H9 (cell line): ENCODE data around the gene TMEM156. TPM values are rescaled to one million over a fixed set of nuclear protein-coding genes. Genes with fewer than 3 reads are reported as not detected.

ENCODE experiments used
- DNase-seq: peaks from one replicate; pipeline ENCODE4 v3.0.0-alpha.2; 2017
- H2AFZ ChIP-seq: one replicate; pipeline ENCODE4 v1.6.1; 2013; ENCODE audit warnings: mild to moderate bottlenecking, low read length, control low read depth, moderate library complexity
- H2AK5ac ChIP-seq: 2 replicates; pipeline ENCODE4 v1.6.1; 2013; ENCODE audit warnings: low read length, control low read depth, mixed read lengths; ENCODE audit not compliant: insufficient read length
- H2BK120ac ChIP-seq: one replicate; pipeline ENCODE4 v1.6.1; 2013; ENCODE audit warnings: low read depth, mild to moderate bottlenecking, low read length, control low read depth, inconsistent platforms; ENCODE audit not compliant: poor library complexity, severe bottlenecking
- H2BK12ac ChIP-seq: 2 replicates; pipeline ENCODE4 v1.6.1; 2013; ENCODE audit warnings: low read length, control low read depth, mixed read lengths, low read depth; ENCODE audit not compliant: insufficient read length
- H2BK15ac ChIP-seq: 2 replicates; pipeline ENCODE4 v1.6.1; 2013; ENCODE audit warnings: low read depth, low read length, control low read depth
- H2BK20ac ChIP-seq: one replicate; pipeline ENCODE4 v1.6.1; 2013; ENCODE audit warnings: low read depth, mild to moderate bottlenecking, low read length, control low read depth, inconsistent platforms; ENCODE audit not compliant: poor library complexity, severe bottlenecking
- H2BK5ac ChIP-seq: 2 replicates; pipeline ENCODE4 v1.6.1; 2013; ENCODE audit warnings: low read length, control low read depth, mixed read lengths; ENCODE audit not compliant: insufficient read length
- H3K14ac ChIP-seq: 2 replicates; pipeline ENCODE4 v1.6.1; 2013; ENCODE audit warnings: low read length, control low read depth; ENCODE audit not compliant: insufficient read depth
- H3K18ac ChIP-seq: 2 replicates; pipeline ENCODE4 v1.6.1; 2013; ENCODE audit warnings: low read depth, mild to moderate bottlenecking, mixed read lengths, low read length, control low read depth; ENCODE audit not compliant: insufficient read length
- H3K23ac ChIP-seq: 2 replicates; pipeline ENCODE4 v1.6.1; 2013; ENCODE audit warnings: low read length, control low read depth, mixed read lengths, low read depth; ENCODE audit not compliant: insufficient read length
- H3K23me2 ChIP-seq: 2 replicates; pipeline ENCODE4 v1.6.1; 2013; ENCODE audit warnings: low read depth, mild to moderate bottlenecking, mixed read lengths, low read length, control low read depth; ENCODE audit not compliant: insufficient read length, poor library complexity, severe bottlenecking
- H3K27ac ChIP-seq: 2 replicates; pipeline ENCODE4 v1.5.1; 2013; ENCODE audit warnings: low read length, control low read depth, mixed read lengths, low read depth; ENCODE audit not compliant: insufficient read length
- H3K27me3 ChIP-seq: 2 replicates; pipeline ENCODE4 v1.6.1; 2013; ENCODE audit warnings: low read length, control low read depth, inconsistent platforms; ENCODE audit not compliant: insufficient read depth
- H3K4ac ChIP-seq: 2 replicates; pipeline ENCODE4 v1.6.1; 2013; ENCODE audit warnings: low read depth, mild to moderate bottlenecking, control low read depth, inconsistent platforms, low read length, moderate library complexity
- H3K4me1 ChIP-seq: 2 replicates; pipeline ENCODE4 v1.6.1; 2013; ENCODE audit warnings: low read length, control low read depth, inconsistent platforms; ENCODE audit not compliant: insufficient read depth
- H3K4me2 ChIP-seq: 2 replicates; pipeline ENCODE4 v1.6.1; 2013; ENCODE audit warnings: low read length, control low read depth, mixed read lengths; ENCODE audit not compliant: insufficient read length, insufficient read depth
- H3K56ac ChIP-seq: 2 replicates; pipeline ENCODE4 v1.6.1; 2013; ENCODE audit warnings: low read depth, mild to moderate bottlenecking, mixed read lengths, low read length, control low read depth; ENCODE audit not compliant: insufficient read length
- H3K79me1 ChIP-seq: 2 replicates; pipeline ENCODE4 v1.6.1; 2013; ENCODE audit warnings: low read depth, mild to moderate bottlenecking, moderate library complexity, low read length, control low read depth, inconsistent platforms; ENCODE audit not compliant: insufficient read depth, poor library complexity, severe bottlenecking
- H3K79me2 ChIP-seq: 2 replicates; pipeline ENCODE4 v1.6.1; 2013; ENCODE audit warnings: low read length, control low read depth, inconsistent platforms; ENCODE audit not compliant: insufficient read depth
- H3K9ac ChIP-seq: 2 replicates; pipeline ENCODE4 v1.6.1; 2013; ENCODE audit warnings: low read length, control low read depth, mixed read lengths; ENCODE audit not compliant: insufficient read length; ENCODE audit errors: extremely low read depth
- H3K9me3 ChIP-seq: one replicate; pipeline ENCODE4 v1.6.1; 2013; ENCODE audit warnings: low read depth, low read length, inconsistent platforms; ENCODE audit not compliant: control insufficient read depth
- H3T11ph ChIP-seq: one replicate; pipeline ENCODE4 v1.6.1; 2013; ENCODE audit warnings: mild to moderate bottlenecking, low read length, control low read depth, inconsistent platforms
- H4K20me1 ChIP-seq: one replicate; pipeline ENCODE4 v1.6.1; 2013; ENCODE audit not compliant: control insufficient read depth, insufficient read length, insufficient read depth
- H4K5ac ChIP-seq: 2 replicates; pipeline ENCODE4 v1.6.1; 2013; ENCODE audit warnings: low read depth, mild to moderate bottlenecking, mixed read lengths, low read length, control low read depth; ENCODE audit not compliant: insufficient read length
- H4K8ac ChIP-seq: replicated peaks from 2 replicates; pipeline ENCODE4 v1.6.1; 2013; ENCODE audit warnings: low read length, control low read depth, mixed read lengths, low read depth; ENCODE audit not compliant: insufficient read length
- H4K91ac ChIP-seq: 2 replicates; pipeline ENCODE4 v1.6.1; 2013; ENCODE audit warnings: low read depth, mild to moderate bottlenecking, moderate library complexity, mixed read lengths, low read length, control low read depth; ENCODE audit not compliant: insufficient read length
- H3K27ac Mint-ChIP-seq, 3 experiments: 2 replicates in 2 of 3; 3 replicates in 1 of 3; pipeline ENCODE4 v1.8.0; 2020 to 2021; ENCODE audit warnings: mixed read lengths in 3 of 3, mild to moderate bottlenecking in 1 of 3, moderate library complexity in 1 of 3
- H3K27me3 Mint-ChIP-seq: 2 replicates; pipeline ENCODE4 v1.8.0; 2021; ENCODE audit warnings: low read depth, mild to moderate bottlenecking, moderate library complexity, mixed read lengths
- H3K36me3 Mint-ChIP-seq, 3 experiments: 2 replicates in 2 of 3; 3 replicates in 1 of 3; pipeline ENCODE4 v1.8.0; 2020 to 2021; ENCODE audit warnings: low read depth in 3 of 3, mixed read lengths in 3 of 3; ENCODE audit not compliant: insufficient read depth in 1 of 3
- H3K4me1 Mint-ChIP-seq, 2 experiments: 2 replicates each; pipeline ENCODE4 v1.8.0; 2020; ENCODE audit warnings: mixed read lengths in 2 of 2
- H3K4me3 Mint-ChIP-seq, 2 experiments: 2 replicates in 1 of 2; 3 replicates in 1 of 2; pipeline ENCODE4 v1.8.0; 2020 to 2021; ENCODE audit warnings: mild to moderate bottlenecking in 2 of 2, mixed read lengths in 2 of 2, moderate library complexity in 1 of 2
- H3K9me3 Mint-ChIP-seq, 2 experiments: 2 replicates in 1 of 2; 3 replicates in 1 of 2; pipeline ENCODE4 v1.8.0; 2020; ENCODE audit warnings: mild to moderate bottlenecking in 2 of 2, mixed read lengths in 2 of 2, moderate library complexity in 1 of 2
- CTCF ChIP-seq: fragments of 200-600 bp; sonication (generic); conservative IDR thresholded peaks from 3 replicates; pipeline ENCODE4 v1.8.0; 2021; ENCODE audit warnings: antibody characterized with exemption, mild to moderate bottlenecking
- WGBS: extraction: QIAGEN DNeasy Blood & Tissue Kit; methylation state at CpG from one replicate; pipeline ENCODE4 v1.1.7; 2013; ENCODE audit warnings: missing lambda C conversion rate, low lambda C conversion rate, mixed read lengths; ENCODE audit not compliant: insufficient read length; ENCODE audit errors: extremely low coverage; 5-methylcytosine and 5-hydroxymethylcytosine counted together
- total RNA-seq: library from RNA; stranded (reverse); gene quantifications from 2 replicates; pipeline ENCODE4 v1.2.1, GENCODE V29; 2021

TMEM156 gene
- total RNA-seq, 1 experiment from 2014 or later: not detected

GRCh38 chr4:38985410-38986100, 46.7 kb downstream of the TMEM156 start:
- Histone ChIP-seq H3K23me2 (no peaks in the 10 kb centered on the region), H4K8ac (no peak overlapping the region), H3K14ac (no peak overlapping the region), H4K5ac (no peak overlapping the region), H3K27me3 (no peaks in the 10 kb centered on the region), H4K91ac (no peak overlapping the region), H3K79me1 (no peaks in the 10 kb centered on the region), H2BK5ac (no peak overlapping the region), H3K4ac (no peak overlapping the region), H2BK20ac (no peak overlapping the region), H3K27ac (no peak overlapping the region), H3K18ac (no peak overlapping the region), H4K20me1 (no peaks in the 10 kb centered on the region), H3K56ac (no peak overlapping the region), H3K79me2 (no peaks in the 10 kb centered on the region), H2BK15ac (no peak overlapping the region), H2BK120ac (no peak overlapping the region), H2BK12ac (no peak overlapping the region), H3K9me3 (no peaks in the 10 kb centered on the region), H3K4me1 (peaks cover 3% of the 10 kb centered on the region; the same call in 1 of the 2 replicates), H3K4me2 (no peak overlapping the region), H3T11ph (no peak overlapping the region), H3K23ac (no peak overlapping the region), H2AFZ (no peak overlapping the region), H2AK5ac (no peak overlapping the region), H3K9ac (no peak overlapping the region)
- Mint-ChIP-seq H3K36me3 (no peaks in the 10 kb centered on the region), H3K9me3 (no peaks in the 10 kb centered on the region), H3K4me1 (peaks cover 16 to 17% of the 10 kb centered on the region in 2 experiments), H3K27me3 (no peaks in the 10 kb centered on the region; the same call in 1 of the 2 replicates), H3K4me3 (no peak overlapping the region), H3K27ac (no peak overlapping the region; a peak in 1 of 7 replicates)
- TF ChIP-seq CTCF: no peak
- WGBS: no CpG with 5 or more reads among the region's 10 CpGs
- no peak for DNase-seq
